Ammon's horn (tissue), 1 donor: ENCODE results near the gene ST3GAL5.

Source experiments
- DNase-seq: peaks from one replicate; pipeline ENCODE4 v3.0.0-alpha.2; 2016; ENCODE audit warnings: low spot score

Gene ST3GAL5

DNA sequence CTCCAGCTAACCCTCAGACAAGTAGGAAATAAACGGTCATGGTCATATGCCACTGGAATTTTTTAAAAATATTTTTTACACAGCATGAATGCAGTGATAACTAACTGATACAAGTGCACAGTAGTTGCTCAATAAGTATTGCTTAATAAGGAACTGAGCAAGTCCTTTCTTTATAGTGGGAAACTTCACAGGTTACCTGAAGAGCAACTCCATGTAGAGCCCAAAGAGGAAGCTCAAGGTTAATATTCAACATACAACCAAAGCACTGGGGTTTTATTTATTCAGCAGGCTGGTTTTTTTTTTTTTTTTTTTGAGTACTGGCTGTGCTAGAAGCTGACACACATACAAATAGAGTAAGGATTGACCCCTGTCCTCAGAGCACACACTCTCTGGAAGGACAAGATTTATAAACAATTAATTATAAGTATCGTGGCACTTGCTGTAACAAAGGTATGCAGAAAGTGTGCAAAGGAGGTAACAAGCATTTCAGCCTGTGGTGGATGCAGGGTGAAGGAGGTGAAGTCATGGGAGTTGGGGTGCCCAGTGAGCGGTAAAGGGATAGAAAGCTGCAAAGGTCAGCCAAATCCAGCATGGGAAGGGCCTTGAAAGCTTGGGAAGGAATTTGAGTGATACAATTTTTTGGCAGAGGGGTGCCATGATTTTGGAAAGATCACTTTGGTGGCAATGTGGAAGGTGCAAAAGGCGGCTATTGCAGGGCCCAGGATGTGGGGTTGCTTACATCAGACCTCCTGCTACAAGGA is 82.3 kb downstream of the ST3GAL5 start:
- no peak for DNase-seq

GRCh38 chr2:85804583-85804982 is 84.2 kb downstream of the ST3GAL5 start:
- DNase-seq = no peak

- no peak for DNase-seq
Observed at GRCh38 chr2:85803704-85804425, 84.9 kb downstream of the ST3GAL5 start.

GRCh38 chr2:85802354-85803103 is 86.3 kb downstream of the ST3GAL5 start:
- no peak for DNase-seq

DNA sequence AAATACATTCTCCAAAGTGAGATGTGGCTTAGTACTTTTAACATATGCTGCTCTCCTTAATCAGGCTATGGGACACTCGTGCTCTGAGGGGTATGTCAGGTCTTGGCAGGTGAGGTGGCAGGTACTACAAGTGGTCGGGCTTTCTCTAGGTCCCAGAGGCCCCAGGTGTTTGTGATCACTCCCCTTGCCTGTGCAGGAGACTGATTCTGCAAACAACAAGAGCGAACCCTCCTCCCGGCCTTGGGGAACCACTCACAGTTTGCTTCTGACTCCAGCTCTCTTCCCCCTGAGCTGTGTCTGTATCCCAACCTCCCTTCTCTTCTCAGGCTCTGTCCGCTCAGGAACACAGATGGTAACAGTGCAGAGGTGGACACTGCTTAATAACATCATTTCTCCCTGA is 86.9 kb downstream of the ST3GAL5 start:
- no peak for DNase-seq

DNA sequence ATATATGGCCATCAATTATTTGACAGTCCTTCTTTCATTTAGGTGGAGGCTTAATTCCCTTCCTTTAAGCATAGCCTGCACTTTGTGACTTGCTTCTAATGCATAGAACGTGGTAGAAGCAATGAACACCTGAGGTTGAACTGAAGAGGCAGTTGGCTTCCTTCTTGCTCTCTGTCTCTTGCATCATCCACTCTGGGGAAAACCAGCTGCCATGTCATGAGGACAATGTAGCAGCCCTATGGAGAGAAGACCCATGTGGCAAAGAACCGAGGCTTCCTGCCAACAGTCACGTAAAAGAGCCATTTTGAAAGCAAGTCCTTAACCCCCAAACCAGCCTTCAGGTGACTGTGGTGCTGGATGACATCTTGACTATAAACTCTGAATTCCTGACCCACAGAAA is 88.2 kb downstream of the ST3GAL5 start:
- no peak for DNase-seq

DNA sequence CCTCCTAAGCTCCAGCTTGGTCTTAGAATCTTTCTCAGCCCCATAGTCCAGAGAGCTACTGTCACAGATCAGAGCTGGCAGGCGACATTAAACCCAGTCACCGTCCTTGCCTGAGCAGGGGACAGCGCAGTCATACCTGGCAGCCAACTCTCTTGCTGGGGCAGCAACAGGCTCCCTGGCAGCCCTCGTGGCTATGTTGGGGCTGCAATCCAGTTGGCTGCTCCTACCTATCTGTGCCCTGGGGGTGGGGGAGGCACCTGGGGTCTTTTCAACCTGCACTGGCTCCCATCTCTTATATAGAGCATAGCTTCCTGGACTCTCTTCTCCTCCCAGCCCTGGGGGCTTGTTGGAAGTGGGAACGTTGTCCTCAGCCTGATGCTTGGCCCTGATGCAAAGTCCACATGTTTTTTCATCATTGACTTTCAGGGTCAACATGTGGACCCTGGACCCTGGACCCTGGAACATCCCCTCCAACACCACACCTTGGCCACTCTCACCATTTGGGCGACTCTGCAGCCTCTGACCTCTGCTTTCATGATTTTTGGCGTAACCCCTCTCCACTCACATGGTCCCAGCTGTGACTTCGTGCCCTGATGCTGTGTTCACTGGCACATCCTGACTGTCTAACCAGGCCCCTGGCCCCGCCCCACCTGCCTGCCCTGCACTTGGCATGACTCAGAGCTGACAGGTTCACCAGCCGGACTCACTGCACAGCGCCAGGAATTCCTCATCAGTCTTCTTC is 89.4 kb downstream of the ST3GAL5 start:
- DNase-seq = no peak

GRCh38 chr2:85797921-85798320 is 90.9 kb downstream of the ST3GAL5 start:
- DNase-seq = peak; percentile 53

DNA sequence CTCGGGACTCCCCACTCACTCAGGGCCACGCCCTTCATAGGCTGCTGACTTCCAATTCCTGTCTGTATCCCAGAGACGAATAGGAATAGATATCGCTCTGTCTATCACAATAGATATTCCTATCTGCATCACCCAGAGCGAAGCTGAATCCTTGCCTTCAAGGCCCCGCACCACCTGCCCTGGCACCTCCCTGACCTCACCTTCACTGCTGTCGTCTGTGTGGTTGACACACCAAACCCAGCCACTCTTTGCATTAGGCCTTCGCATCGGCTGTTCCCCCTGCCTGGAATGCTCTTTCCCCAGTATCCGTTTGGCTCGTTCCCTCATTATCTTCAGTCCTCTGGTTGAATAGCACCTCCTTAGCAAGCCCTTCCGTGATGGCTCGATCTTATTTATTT is 91.5 kb downstream of the ST3GAL5 start:
- DNase-seq = no peak

GRCh38 chr2:85796341-85797262 is 92.2 kb downstream of the ST3GAL5 start:
- DNase-seq = peak; percentile 86

DNA sequence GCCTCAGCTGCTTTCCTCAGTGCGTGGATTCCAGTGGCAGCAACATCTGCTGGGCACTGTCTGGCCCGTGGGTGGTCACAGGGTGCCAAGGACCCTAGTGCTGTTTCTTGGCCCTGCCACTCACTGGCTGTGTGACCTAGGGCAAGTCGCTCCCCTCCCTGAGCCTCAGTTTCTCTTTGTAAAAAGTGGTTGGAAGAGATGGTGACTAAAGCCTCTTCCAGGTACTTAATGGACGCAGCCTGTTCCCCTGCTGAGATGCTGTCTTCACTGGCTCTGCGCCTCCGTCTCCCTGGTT is 92.8 kb downstream of the ST3GAL5 start:
- no peak for DNase-seq

DNA sequence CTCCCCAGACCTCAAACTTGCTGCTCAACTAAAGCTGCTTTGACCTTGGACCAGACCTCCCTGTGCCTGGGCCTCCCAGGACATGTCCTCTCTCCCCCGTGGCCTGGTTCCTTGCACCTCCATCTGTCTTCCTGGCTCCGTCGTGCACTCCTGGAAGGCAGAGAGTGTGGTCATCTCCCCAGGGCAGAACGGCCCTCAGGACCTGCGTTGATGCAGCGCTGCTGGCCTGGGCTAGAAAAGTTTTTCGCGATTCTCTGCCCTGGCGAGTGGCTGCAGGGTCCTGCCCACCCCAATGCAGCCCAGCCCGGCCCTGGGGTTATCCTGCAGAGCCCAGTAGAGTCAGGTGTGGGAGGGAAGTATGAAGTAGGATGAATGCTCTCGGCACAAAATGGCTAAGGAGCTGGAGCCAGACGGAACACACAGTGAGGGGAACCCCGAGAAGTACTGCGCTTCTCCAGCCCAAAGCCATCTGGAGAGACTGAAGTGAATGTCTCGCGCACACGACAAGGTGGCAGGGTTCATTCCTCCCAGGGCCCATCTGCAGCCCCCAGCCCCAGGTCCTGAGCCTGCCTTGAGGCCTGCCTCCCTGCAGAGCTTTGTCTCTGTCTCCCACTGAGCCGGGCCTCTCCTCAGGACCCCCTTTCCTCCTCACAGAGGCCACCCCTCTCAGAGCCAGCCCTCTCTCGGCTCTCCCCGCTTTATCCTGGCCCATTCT is 93.3 kb downstream of the ST3GAL5 start:
- no peak for DNase-seq

- peak; percentile 59 for DNase-seq
Observed at GRCh38 chr2:85794491-85795121, 94.2 kb downstream of the ST3GAL5 start.

DNA sequence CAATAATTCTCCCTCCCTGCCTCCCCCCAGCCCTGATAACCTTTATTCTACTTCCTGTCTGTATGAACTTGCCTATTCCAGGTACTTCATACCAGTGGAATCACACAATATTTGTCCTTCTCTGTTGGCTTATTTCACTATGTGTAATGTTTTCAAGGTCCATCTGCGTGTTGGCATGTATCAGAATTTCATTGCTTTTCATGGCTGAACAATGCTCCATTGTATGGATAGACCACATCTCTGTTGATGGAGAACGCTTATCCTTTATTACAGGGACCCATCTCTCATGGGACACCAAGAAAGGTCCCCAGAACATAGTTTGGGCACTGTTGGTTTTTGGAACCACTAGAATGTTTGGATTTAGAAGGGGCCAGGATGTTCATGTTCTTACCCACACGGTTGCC is 94.8 kb downstream of the ST3GAL5 start:
- DNase-seq = peak; percentile 68

- DNase-seq = no peak
Observed at GRCh38 chr2:85793584-85793983, 95.2 kb downstream of the ST3GAL5 start.

DNA sequence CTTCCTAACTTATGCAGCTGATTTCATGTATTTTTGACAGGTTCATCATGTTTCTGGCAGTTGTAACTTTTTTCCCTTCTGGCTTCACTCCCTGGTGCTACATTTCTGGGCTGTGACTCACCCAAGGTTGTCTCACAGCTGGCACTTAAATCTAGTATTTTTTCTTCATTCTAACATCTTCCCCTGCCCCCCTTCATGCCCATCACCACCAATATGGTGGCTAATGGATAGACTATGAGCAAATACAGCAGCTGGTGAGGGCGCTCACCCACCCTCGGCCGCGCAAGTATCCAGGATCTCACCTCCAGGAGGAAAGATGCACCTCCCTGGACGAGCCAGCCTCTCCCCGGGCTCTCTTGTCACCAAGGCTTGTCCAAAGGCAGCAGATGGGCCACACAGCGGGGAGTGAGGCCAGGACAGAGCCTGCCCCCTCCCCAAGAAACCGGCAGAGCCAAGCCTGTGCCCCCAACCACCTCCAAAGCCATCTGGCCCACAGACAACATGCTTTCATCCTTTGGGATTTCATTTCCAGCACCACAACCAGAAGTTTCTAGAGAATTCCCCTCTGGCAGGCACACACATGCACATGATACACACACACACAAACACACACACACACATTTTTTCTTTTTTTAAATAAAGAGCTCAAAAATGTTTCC is 95.9 kb downstream of the ST3GAL5 start:
- DNase-seq = no peak

GRCh38 chr2:85791704-85792565 is 96.9 kb downstream of the ST3GAL5 start:
- no peak for DNase-seq

DNA sequence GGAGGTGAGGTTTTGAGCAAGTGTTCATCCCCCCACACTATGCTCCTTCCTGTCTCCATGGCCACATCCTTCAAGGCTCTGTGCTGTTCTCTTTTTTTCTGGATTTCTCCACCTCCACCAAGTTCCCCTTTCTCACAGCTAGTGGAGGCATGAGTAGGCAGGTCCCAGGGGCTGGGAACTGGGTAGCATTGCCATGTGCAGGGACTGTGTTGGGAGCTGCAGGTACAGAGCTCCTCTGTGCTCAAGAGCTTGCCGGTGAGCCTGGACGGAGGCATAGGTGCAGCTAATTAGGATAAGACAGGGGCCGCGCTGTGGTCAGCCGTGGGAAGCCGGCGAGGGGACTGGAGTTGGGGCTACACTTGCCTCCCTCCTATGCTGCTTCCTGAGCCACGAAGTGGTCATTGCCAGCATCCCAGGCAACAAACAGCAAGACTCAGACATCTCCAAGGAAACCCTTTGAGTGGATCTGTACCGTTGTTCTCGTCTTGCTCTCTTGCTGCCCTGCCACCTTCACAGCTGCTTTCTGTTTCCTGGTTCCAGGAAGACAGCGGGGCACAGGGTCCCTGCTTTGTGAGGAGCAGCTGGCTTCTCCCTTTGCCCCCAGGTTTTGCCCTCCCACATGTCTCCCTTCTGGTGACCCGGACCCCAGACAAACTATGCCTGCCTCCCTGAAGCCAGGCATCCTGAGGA is 98.1 kb downstream of the ST3GAL5 start:
- DNase-seq = no peak
